IPS-15b (cell line): ENCODE results near the gene MUC2.

Experiments
- H3K27me3 ChIP-seq: one replicate; pipeline ENCODE4 v1.6.1; 2013; ENCODE audit warnings: low read length; ENCODE audit not compliant: control insufficient read depth, insufficient read depth
- H3K36me3 ChIP-seq: one replicate; pipeline ENCODE4 v1.6.1; 2013; ENCODE audit warnings: low read length; ENCODE audit not compliant: control insufficient read depth, insufficient read depth
- H3K4me1 ChIP-seq: one replicate; pipeline ENCODE4 v1.6.1; 2013; ENCODE audit warnings: mild to moderate bottlenecking, low read length; ENCODE audit not compliant: control insufficient read depth, insufficient read depth
- H3K4me3 ChIP-seq: one replicate; pipeline ENCODE4 v1.5.1; 2013; ENCODE audit warnings: low read depth, low read length
- H3K9ac ChIP-seq: one replicate; pipeline ENCODE4 v1.6.1; 2013; ENCODE audit warnings: low read depth, mild to moderate bottlenecking, low read length
- H3K9me3 ChIP-seq: one replicate; pipeline ENCODE4 v1.6.1; 2013; ENCODE audit warnings: mild to moderate bottlenecking, low read length; ENCODE audit not compliant: control insufficient read depth, insufficient read depth

MUC2 gene

GRCh38 chr11:1055109-1055703 is 19.5 kb upstream of the MUC2 start:
- H3K36me3 ChIP-seq = no peaks in the 10 kb centered on the region
- no peaks in the 10 kb centered on the region for H3K4me1 ChIP-seq
- no peak overlapping the region for H3K4me3 ChIP-seq
- no peaks in the 10 kb centered on the region for H3K27me3 ChIP-seq
- no peak overlapping the region for H3K9ac ChIP-seq
- no peaks in the 10 kb centered on the region for H3K9me3 ChIP-seq

GRCh38 chr11:1055990-1056771 is 18.5 kb upstream of the MUC2 start:
- H3K4me3 ChIP-seq = no peak overlapping the region
- H3K9ac ChIP-seq = no peak overlapping the region
- no peaks in the 10 kb centered on the region for H3K9me3 ChIP-seq
- no peaks in the 10 kb centered on the region for H3K36me3 ChIP-seq
- H3K27me3 ChIP-seq = no peaks in the 10 kb centered on the region
- no peaks in the 10 kb centered on the region for H3K4me1 ChIP-seq

GRCh38 chr11:1057806-1058205 is 16.9 kb upstream of the MUC2 start:
- H3K36me3 ChIP-seq = no peaks in the 10 kb centered on the region
- no peaks in the 10 kb centered on the region for H3K4me1 ChIP-seq
- H3K4me3 ChIP-seq = no peak overlapping the region
- no peaks in the 10 kb centered on the region for H3K27me3 ChIP-seq
- no peak overlapping the region for H3K9ac ChIP-seq
- peaks cover 3% of the 10 kb centered on the region for H3K9me3 ChIP-seq

GRCh38 chr11:1059759-1060158 is 14.9 kb upstream of the MUC2 start:
- no peaks in the 10 kb centered on the region for H3K27me3 ChIP-seq
- H3K9me3 ChIP-seq = peaks cover 7% of the 10 kb centered on the region
- H3K4me3 ChIP-seq = no peak overlapping the region
- H3K9ac ChIP-seq = no peak overlapping the region
- H3K36me3 ChIP-seq = no peaks in the 10 kb centered on the region
- H3K4me1 ChIP-seq = no peaks in the 10 kb centered on the region

GRCh38 chr11:1060410-1060809 is 14.3 kb upstream of the MUC2 start:
- no peak overlapping the region for H3K4me3 ChIP-seq
- H3K9ac ChIP-seq = no peak overlapping the region
- H3K27me3 ChIP-seq = no peaks in the 10 kb centered on the region
- H3K36me3 ChIP-seq = no peaks in the 10 kb centered on the region
- peaks cover 7% of the 10 kb centered on the region for H3K9me3 ChIP-seq
- H3K4me1 ChIP-seq = no peaks in the 10 kb centered on the region

GRCh38 chr11:1060852-1061616 is 13.6 kb upstream of the MUC2 start:
- no peaks in the 10 kb centered on the region for H3K27me3 ChIP-seq
- H3K4me3 ChIP-seq = no peak overlapping the region
- H3K9me3 ChIP-seq = peaks cover 7% of the 10 kb centered on the region
- no peaks in the 10 kb centered on the region for H3K36me3 ChIP-seq
- no peak overlapping the region for H3K9ac ChIP-seq
- H3K4me1 ChIP-seq = no peaks in the 10 kb centered on the region

GRCh38 chr11:1062075-1062820 is 12.4 kb upstream of the MUC2 start:
- Histone ChIP-seq H3K9me3 (peaks cover 7% of the 10 kb centered on the region), H3K4me3 (no peak overlapping the region), H3K36me3 (no peaks in the 10 kb centered on the region), H3K9ac (no peak overlapping the region), H3K27me3 (no peaks in the 10 kb centered on the region), H3K4me1 (no peaks in the 10 kb centered on the region)

GRCh38 chr11:1064167-1064566 is 10.5 kb upstream of the MUC2 start:
- no peaks in the 10 kb centered on the region for H3K27me3 ChIP-seq
- no peak overlapping the region for H3K9ac ChIP-seq
- no peaks in the 10 kb centered on the region for H3K4me1 ChIP-seq
- no peaks in the 10 kb centered on the region for H3K36me3 ChIP-seq
- H3K9me3 ChIP-seq = peaks cover 7% of the 10 kb centered on the region
- H3K4me3 ChIP-seq = no peak overlapping the region

GRCh38 chr11:1067812-1068496 is 6.7 kb upstream of the MUC2 start:
- H3K36me3 ChIP-seq = no peaks in the 10 kb centered on the region
- H3K27me3 ChIP-seq = no peaks in the 10 kb centered on the region
- no peak overlapping the region for H3K4me3 ChIP-seq
- H3K9ac ChIP-seq = no peak overlapping the region
- peaks cover 4% of the 10 kb centered on the region for H3K9me3 ChIP-seq
- H3K4me1 ChIP-seq = no peaks in the 10 kb centered on the region

GRCh38 chr11:1069740-1070139 is 4.9 kb upstream of the MUC2 start:
- Histone ChIP-seq H3K4me3 (no peak overlapping the region), H3K9ac (no peak overlapping the region), H3K36me3 (no peaks in the 10 kb centered on the region), H3K27me3 (no peaks in the 10 kb centered on the region), H3K9me3 (no peaks in the 10 kb centered on the region), H3K4me1 (no peaks in the 10 kb centered on the region)
